ENCODE results near the gene CEP295NL. TPM values are rescaled to one million over a fixed set of nuclear protein-coding genes. Genes with fewer than 3 reads are reported as not detected.

The CEP295NL gene
- polyA plus RNA-seq, 3 donors: 0.38 to 0.81 TPM; not detected in 1

- under 1% methylated on average over 19 of the region's 28 CpGs for WGBS (ENCODE audit: insufficient coverage)
- DNase-seq: peak; percentile 45 to 57 (median 50)
- peaks cover 56% of the 10 kb centered on the region for H3K4me1 Mint-ChIP-seq
- Histone ChIP-seq H3K36me3 (replicated peaks in 1 of 2; ENCODE audit: control insufficient read depth in 1 of 2, insufficient read depth in 2 of 2, low read length in 2 of 2) (peaks cover 0 to 21% of the 10 kb centered on the region in 2 donors), H3K79me2 (ENCODE audit: insufficient read depth, low read length) (peaks cover 66% of the 10 kb centered on the region), H4K20me1 (ENCODE audit: insufficient read depth, low read length) (peaks cover 53% of the 10 kb centered on the region), H3K27ac (ENCODE audit: low read depth in 1 of 2, low read length in 2 of 2) (peak overlapping the region; percentile 82 to 86), H3K4me2 (replicated peaks; ENCODE audit: extremely low read depth, low read length, poor library complexity, severe bottlenecking) (peak overlapping the region; percentile 89), H3K4me1 (ENCODE audit: control insufficient read depth in 1 of 2, insufficient read depth in 2 of 2, low read length in 2 of 2) (peaks cover 54 to 59% of the 10 kb centered on the region in 2 donors), H3K9me3 (replicated peaks in 1 of 2; ENCODE audit: control insufficient read depth in 1 of 2, insufficient read depth in 1 of 2, low read length in 2 of 2) (no peaks in the 10 kb centered on the region), H3K9ac (ENCODE audit: insufficient read depth, low read length, poor library complexity, severe bottlenecking) (peak overlapping the region; percentile 73), H2AFZ (ENCODE audit: insufficient read depth, low read depth, low read length, poor library complexity, severe bottlenecking) (no peak overlapping the region), H3K4me3 (replicated peaks in 1 of 3; ENCODE audit: low read depth in 2 of 3, low read length in 3 of 3) (peak overlapping the region; percentile 75 to 96 (median 91)), H3K27me3 (ENCODE audit: control insufficient read depth in 2 of 2, insufficient read depth in 2 of 2, low read length in 2 of 2) (no peaks in the 10 kb centered on the region)
- intact Hi-C loops (cut with micrococcal nuclease): loop anchor here (2.0 to 5.0 kb wide), 4 partner anchors 42 to 62 kb away; no protein-coding TSS in a partner anchor
- peaks cover 16 to 21% of the 10 kb centered on the region in 2 donors for H3K36me3 Mint-ChIP-seq
- H3K27me3 Mint-ChIP-seq (ENCODE audit: low read depth in 3 of 3): peaks cover 0 to 2% (median 0%) of the 10 kb centered on the region in 3 donors
- H3K9me3 Mint-ChIP-seq: peaks cover 0 to 2% (median 0%) of the 10 kb centered on the region in 7 donors
- no peak for TF ChIP-seq CTCF (IDR thresholded peaks at IDR 0.05)
- peak overlapping the region; percentile 91 to 98 (median 95) for H3K27ac Mint-ChIP-seq
- H3K4me3 Mint-ChIP-seq: peak overlapping the region; percentile 94 to 95
Measured at GRCh38 chr17:78923660-78924453, 20.9 kb upstream of the CEP295NL start.

GRCh38 chr17:78922816-78923498 is 20.0 kb upstream of the CEP295NL start:
- Histone ChIP-seq H3K27me3 (ENCODE audit: control insufficient read depth in 2 of 2, insufficient read depth in 2 of 2, low read length in 2 of 2) (no peaks in the 10 kb centered on the region), H3K4me3 (replicated peaks in 1 of 3; ENCODE audit: low read depth in 2 of 3, low read length in 3 of 3) (peak overlapping the region; percentile 75 to 96 (median 91)), H3K27ac (ENCODE audit: low read depth in 1 of 2, low read length in 2 of 2) (peak overlapping the region; percentile 82 to 86), H2AFZ (ENCODE audit: insufficient read depth, low read depth, low read length, poor library complexity, severe bottlenecking) (no peak overlapping the region), H4K20me1 (ENCODE audit: insufficient read depth, low read length) (peaks cover 59% of the 10 kb centered on the region), H3K4me2 (replicated peaks; ENCODE audit: extremely low read depth, low read length, poor library complexity, severe bottlenecking) (peak overlapping the region; percentile 89), H3K36me3 (replicated peaks in 1 of 2; ENCODE audit: control insufficient read depth in 1 of 2, insufficient read depth in 2 of 2, low read length in 2 of 2) (peaks cover 0 to 21% of the 10 kb centered on the region in 2 donors), H3K9me3 (replicated peaks in 1 of 2; ENCODE audit: control insufficient read depth in 1 of 2, insufficient read depth in 1 of 2, low read length in 2 of 2) (no peaks in the 10 kb centered on the region), H3K9ac (ENCODE audit: insufficient read depth, low read length, poor library complexity, severe bottlenecking) (peak overlapping the region; percentile 51), H3K4me1 (ENCODE audit: control insufficient read depth in 1 of 2, insufficient read depth in 2 of 2, low read length in 2 of 2) (peaks cover 63 to 68% of the 10 kb centered on the region in 2 donors), H3K79me2 (ENCODE audit: insufficient read depth, low read length) (peaks cover 75% of the 10 kb centered on the region)
- peaks cover 0 to under 1% (median 0%) of the 10 kb centered on the region in 3 donors for H3K27me3 Mint-ChIP-seq (ENCODE audit: low read depth in 3 of 3)
- H3K4me3 Mint-ChIP-seq: peak overlapping the region; percentile 94 to 95
- peaks cover 65% of the 10 kb centered on the region for H3K4me1 Mint-ChIP-seq
- intact Hi-C loops (cut with micrococcal nuclease): loop anchor here (5.0 kb wide), 3 partner anchors 41 to 61 kb away; no protein-coding TSS in a partner anchor
- peak overlapping the region; percentile 93 to 98 (median 96) for H3K27ac Mint-ChIP-seq
- H3K36me3 Mint-ChIP-seq: peaks cover 16 to 21% of the 10 kb centered on the region in 2 donors
- peaks cover 0 to 2% (median 0%) of the 10 kb centered on the region in 7 donors for H3K9me3 Mint-ChIP-seq
- WGBS (ENCODE audit: insufficient coverage): 0% methylated on average over 5 of the region's 13 CpGs
- DNase-seq: peak in 2 of 3 donors; percentile 32 to 35
- TF ChIP-seq CTCF (IDR thresholded peaks at IDR 0.05): no peak

Data from CD14-positive monocyte (primary cell).